Muscle of back (tissue), 11 donors: ENCODE results near the gene NOPCHAP1. TPM values are rescaled to one million over a fixed set of nuclear protein-coding genes. Genes with fewer than 3 reads are reported as not detected.
A peak's percentile ranks its signal among the peaks of the same experiment; 100 is the strongest.

Experiments used
- DNase-seq, 3 donors: peaks; one replicate each; pipeline versions ENCODE4 v3.0.0 to v3.0.0-alpha.2; 2013
- polyA plus RNA-seq, 10 donors: library from polyadenylated mRNA; unstranded; fragments of 120-200 nt; gene quantifications; one replicate each; pipeline ENCODE4 v1.2.1, GENCODE V29; 2013; ENCODE audit not compliant: insufficient read length in 10 of 10

The NOPCHAP1 gene
- polyA plus RNA-seq, 10 donors: 8.9 to 13.3 (median 10.7) TPM

DNA sequence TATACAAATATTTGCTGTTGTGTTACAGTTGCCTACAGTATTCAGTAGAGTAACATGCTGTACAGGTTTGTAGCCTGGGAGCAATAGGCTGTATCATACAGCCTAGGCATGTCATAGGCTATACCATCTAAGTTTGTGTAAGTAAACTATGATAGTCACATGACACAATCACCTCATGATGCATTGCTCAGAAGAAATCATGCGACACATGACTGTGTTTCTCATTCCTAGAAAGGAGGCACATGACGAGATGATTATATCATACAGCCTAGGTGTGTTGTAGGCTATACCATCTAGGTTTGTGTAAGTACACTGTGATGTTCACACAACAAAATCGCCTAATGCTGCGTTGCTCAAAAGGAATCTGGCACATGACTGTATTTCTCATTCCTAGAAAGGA is 31.9 kb downstream of the NOPCHAP1 start:
- DNase-seq: no peak

DNA sequence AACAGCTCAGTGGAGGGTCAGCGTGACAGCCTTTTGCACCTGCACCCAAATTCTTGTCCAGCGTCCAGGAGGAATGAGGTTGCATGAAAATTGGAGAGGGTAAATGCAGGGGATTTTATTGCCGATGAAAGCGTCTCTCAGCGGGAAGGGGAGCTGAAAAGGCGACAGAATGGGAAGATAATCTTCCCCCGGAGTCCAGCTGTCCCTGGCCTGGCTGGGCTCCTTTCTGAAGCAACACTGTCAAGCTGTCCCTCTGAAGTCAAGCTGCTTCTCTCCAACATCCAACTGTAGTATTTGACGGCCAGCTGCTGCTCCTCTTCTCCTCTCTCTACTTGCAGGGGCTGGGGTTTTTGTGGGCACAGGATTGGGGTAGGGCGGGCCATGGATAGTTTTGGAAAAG is 32.7 kb downstream of the NOPCHAP1 start:
- DNase-seq: no peak

DNA sequence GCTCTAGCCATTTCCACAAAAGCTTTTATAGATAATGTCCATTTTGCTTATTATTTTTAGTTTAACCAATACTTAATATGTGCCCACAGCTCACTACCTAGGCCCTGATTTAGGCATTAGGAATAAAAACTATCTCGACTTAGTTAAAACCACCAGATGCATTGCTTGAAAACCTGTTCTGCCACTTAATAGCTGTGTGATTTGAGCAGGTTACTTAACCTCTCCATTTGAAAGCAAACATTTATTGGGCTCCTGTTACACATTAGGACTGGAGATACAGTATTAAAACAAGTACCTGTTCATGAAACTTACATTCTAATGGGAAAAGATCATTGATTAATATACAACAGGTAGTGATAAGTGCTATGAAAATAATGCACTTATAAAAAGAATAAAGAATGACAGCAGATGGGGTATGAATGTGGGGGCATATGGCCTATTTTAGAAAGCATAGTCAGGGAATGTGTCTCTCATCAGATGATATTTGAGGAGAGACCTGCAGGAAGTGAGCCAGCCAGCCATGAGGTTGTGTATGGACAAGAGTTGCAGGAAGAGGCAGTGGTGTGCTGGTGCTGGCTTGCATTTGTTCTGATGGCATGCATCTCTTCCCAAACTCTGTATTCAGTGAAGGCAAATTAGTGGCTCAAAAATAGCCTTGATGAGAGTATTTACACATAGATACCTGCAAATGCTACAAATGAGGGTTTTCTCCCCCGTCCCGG is 34.3 kb downstream of the NOPCHAP1 start:
- DNase-seq: no peak

DNA sequence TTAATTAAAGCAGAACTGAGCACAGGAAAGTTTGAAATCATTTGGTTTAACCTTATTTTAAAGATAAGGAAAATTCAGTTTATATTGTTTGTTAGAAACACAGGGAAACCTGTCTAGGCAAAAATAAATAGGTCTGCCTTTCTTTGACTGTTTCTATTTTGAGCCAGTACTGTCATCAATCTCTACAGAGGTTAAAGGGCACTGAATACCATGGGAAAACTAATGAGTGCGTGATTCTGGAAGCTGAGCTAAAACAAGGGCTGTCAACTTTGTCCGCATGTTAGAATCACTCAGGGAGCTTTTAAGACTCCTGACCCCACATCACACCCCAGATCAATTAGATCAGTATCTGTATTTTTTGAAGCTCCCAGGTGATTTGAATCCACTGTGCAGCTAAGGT is 38.8 kb downstream of the NOPCHAP1 start:
- DNase-seq: no peak

DNA sequence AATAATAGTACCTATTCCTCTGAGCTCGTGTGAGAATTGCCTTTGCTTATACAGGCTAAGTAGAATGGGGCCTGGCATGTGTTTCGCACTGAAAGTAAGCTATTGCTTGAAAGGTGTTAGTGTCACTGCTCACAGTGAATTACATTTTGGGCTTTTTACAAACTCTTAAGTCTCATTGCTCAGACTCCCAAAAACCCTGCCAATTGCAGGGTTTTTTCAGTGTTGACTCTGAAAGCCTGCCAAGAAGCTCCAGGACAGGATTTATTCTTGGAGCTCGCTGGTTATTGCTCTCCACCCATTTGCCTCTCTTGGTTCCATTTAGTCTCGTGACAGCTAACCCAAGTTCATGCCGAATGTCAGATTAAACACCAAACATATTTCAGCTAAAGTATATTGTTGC is 39.8 kb downstream of the NOPCHAP1 start:
- peak; percentile 68 to 90 (median 79) for DNase-seq

DNA sequence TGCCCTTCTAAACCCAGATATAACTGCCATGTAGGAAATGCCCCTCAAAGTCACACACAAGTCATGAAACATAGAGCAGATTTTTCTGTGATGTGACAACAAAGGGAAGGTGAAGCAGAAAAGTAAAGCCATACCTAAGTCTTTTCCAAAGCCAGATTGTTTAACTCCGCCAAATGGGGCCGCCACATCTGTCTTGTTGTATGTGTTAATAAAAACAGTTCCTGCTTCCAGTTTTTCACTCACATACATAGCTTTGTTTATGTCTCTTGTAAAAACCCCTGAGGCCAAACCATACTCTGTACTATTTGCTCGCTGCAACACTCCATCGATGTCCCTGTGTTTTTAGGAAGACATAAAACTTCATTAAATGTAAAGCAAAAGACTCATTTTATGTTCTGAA is 40.3 kb downstream of the NOPCHAP1 start:
- peak in 1 of 3 donors; percentile 70 for DNase-seq

DNA sequence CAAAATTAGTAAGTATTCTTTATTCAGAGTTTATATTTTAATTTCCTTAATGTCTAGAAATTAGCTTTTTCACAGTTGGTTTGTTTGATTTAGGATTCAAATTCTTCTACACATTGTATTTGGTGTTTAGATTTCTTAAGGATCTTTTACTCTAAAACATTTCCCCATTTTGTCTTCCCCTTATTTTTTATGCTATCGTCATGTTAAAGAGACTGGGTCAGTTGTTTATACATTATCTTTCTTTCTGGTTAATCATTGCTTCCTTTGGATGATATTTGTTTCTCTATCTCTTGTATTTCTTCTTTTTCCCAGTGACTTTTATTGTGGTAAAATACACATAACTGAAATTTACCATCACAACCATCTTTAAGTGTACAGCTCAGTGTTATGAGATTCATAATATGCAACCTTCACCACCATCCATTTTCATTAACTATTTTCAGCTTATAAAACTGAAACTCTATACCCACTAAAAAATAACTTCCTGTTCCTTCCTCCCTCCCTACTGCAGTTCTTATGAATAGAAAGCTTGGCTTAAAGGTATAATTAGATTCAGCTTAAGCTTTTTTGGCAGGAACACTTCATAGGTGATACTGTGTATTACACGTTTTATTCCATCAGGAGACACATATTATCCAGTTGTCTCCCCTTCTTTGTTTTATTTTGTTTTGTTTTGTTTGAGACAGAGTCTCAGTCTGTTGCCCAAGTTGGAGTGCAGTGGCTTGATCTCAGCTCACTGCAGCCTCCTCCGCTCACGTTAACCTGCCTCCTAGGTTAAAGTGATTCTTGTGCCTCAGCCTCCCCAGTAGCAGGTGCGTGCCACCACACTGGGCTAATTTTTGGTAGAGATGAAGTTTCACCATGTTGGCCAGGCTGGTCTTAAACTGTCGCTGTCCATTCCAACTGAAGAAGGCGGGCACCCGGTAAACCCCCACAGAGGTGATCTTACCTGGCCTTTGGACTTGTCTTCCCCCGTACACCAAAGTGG is 45.0 kb downstream of the NOPCHAP1 start:
- DNase-seq: no peak

DNA sequence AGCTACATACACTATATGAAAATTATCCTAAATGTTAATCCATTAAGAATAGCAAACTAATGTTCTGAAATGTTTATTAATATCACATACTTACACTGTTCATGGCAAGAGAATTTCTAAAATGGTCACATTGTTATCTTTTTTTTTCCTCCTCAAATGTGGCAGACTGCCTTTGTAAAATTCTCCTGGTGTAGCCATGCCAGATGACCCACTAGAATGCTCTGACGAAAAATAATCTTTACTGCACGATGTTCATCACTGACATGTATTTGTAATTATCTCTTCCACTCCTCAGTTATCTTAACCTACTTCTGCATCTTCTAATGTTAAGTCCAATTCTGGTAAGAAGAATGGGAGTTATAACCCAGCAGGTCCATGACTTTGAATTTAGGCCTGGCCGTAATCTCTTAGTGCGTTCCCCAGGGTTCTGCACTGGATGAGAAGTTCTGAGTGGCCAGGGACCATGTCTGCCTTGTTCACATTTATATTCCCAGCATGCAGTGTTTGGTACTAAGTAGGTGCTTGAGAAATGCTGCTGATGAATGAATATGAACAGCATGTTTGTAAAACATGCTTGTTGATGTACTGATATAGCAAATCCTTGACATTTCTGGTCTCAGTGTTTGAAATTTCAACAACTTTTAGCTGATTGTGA is 46.7 kb downstream of the NOPCHAP1 start:
- DNase-seq: no peak

DNA sequence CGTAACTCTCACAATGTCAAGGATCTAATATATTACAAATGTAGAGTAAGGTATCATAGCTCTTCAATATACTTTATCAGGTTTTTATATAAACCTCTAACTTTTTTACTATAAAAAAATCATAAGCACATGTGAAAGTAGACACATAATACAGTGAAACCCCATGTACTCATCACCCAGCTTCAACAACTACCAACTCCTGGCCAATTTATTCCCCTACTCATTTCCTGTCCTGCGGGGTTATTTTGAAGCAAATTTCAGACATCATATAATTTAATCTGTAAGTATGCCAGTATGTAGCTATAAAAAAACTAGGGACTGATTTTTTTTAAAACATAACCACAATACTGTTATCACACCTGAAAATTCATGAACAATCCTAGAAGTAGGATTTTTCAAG is 47.7 kb downstream of the NOPCHAP1 start:
- no peak for DNase-seq

Other genes with a start within 250 kb of the NOPCHAP1 start
- 1 to 10 TPM; 2.7 to 6.6 (median 3.7) TPM for gene SLC41A2, start 28.0 kb upstream of the NOPCHAP1 start, polyA plus RNA-seq
- 10 to 100 TPM in 4 of 10 donors, 1 to 10 TPM in 6; 5.2 to 10.7 (median 9.0) TPM for gene ALDH1L2, start 98.1 kb downstream of the NOPCHAP1 start, polyA plus RNA-seq
- 10 to 100 TPM; 24.0 to 48.9 (median 35.5) TPM for gene WASHC4, start 121.4 kb downstream of the NOPCHAP1 start, polyA plus RNA-seq
- gene APPL2, start 249.9 kb downstream of the NOPCHAP1 start, polyA plus RNA-seq: 10 to 100 TPM; 20.0 to 44.5 (median 29.8) TPM